HepG2 (cell line): ENCODE results near the gene KCNJ14. TPM values are rescaled to one million over a fixed set of nuclear protein-coding genes. Genes with fewer than 3 reads are reported as not detected.

Experiments
- AFF4 ChIP-seq: sonication (generic); formaldehyde crosslinking; IDR thresholded peaks from 2 replicates; pipeline ENCODE4 v1.4.0; 2020; ENCODE audit warnings: missing genetic modification reagents
- BCL6 ChIP-seq: IDR thresholded peaks from 2 replicates; pipeline ENCODE4 v1.6.1; 2016; ENCODE audit warnings: missing genetic modification reagents, missing compliant biosample characterization
- CCAR2 ChIP-seq: fragments of 200-400 bp; formaldehyde crosslinking; optimal IDR thresholded peaks from 2 replicates; pipeline ENCODE3; 2018; ENCODE audit warnings: low read depth, mild to moderate bottlenecking, low read length, moderate library complexity
- CHD2 ChIP-seq: IDR thresholded peaks from 2 replicates; pipeline ENCODE4 v1.6.1; 2011; ENCODE audit warnings: low read depth, low read length, improper control_type of control experiment
- GATA4 ChIP-seq: sonication (generic); IDR thresholded peaks from 2 replicates; pipeline ENCODE4 v1.6.1; 2016; ENCODE audit warnings: antibody characterized with exemption, low read depth, borderline replicate concordance
- HBP1 ChIP-seq: IDR thresholded peaks from 2 replicates; pipeline ENCODE4 v1.6.1; 2016; ENCODE audit warnings: low read depth, control low read depth
- HNRNPLL ChIP-seq: fragments of 200-400 bp; formaldehyde crosslinking; IDR thresholded peaks from 2 replicates; pipeline ENCODE4 v1.6.1; 2017; ENCODE audit warnings: mild to moderate bottlenecking, low read depth, low read length; ENCODE audit not compliant: poor library complexity, severe bottlenecking
- KDM6A ChIP-seq: IDR thresholded peaks from 2 replicates; pipeline ENCODE4 v1.6.1; 2016; ENCODE audit warnings: low read depth
- MEIS1 ChIP-seq: sonication (generic); formaldehyde crosslinking; IDR thresholded peaks from 2 replicates; pipeline ENCODE4 v1.9.0; 2021; ENCODE audit warnings: mild to moderate bottlenecking, missing genetic modification reagents, moderate library complexity, borderline replicate concordance
- MTF1 ChIP-seq: sonication (generic); formaldehyde crosslinking; IDR thresholded peaks from 2 replicates; pipeline ENCODE4 v1.5.0; 2020; ENCODE audit warnings: missing genetic modification reagents
- NFE2L1 ChIP-seq: sonication (generic); formaldehyde crosslinking; IDR thresholded peaks from 2 replicates; pipeline ENCODE4 v1.4.0; 2020; ENCODE audit warnings: missing genetic modification reagents, mild to moderate bottlenecking, borderline replicate concordance
- SMAD1 ChIP-seq: sonication (generic); formaldehyde crosslinking; IDR thresholded peaks from 2 replicates; pipeline ENCODE4 v1.4.0; 2020; ENCODE audit warnings: missing genetic modification reagents, low read depth, mild to moderate bottlenecking, borderline replicate concordance
- SRY ChIP-seq: sonication (generic); formaldehyde crosslinking; IDR thresholded peaks from 2 replicates; pipeline ENCODE4 v1.8.0; 2022; ENCODE audit warnings: mild to moderate bottlenecking, missing genetic modification reagents
- TGIF2 ChIP-seq: IDR thresholded peaks from 2 replicates; pipeline ENCODE4 v1.6.1; 2016; ENCODE audit warnings: control low read depth, missing compliant biosample characterization
- ZBTB14 ChIP-seq: sonication (generic); formaldehyde crosslinking; IDR thresholded peaks from 2 replicates; pipeline ENCODE4 v1.4.0; 2020; ENCODE audit warnings: missing genetic modification reagents
- ZBTB42 ChIP-seq: sonication (generic); formaldehyde crosslinking; IDR thresholded peaks from 2 replicates; pipeline ENCODE4 v1.5.0; 2020; ENCODE audit warnings: mild to moderate bottlenecking, missing genetic modification reagents
- ZBTB8A ChIP-seq: sonication (generic); formaldehyde crosslinking; IDR thresholded peaks from 2 replicates; pipeline ENCODE4 v1.4.0; 2020; ENCODE audit warnings: mild to moderate bottlenecking, low read depth, missing genetic modification reagents, borderline replicate concordance
- ZFP36L1 ChIP-seq: sonication (generic); formaldehyde crosslinking; IDR thresholded peaks from 2 replicates; pipeline ENCODE4 v1.8.0; 2022; ENCODE audit warnings: mild to moderate bottlenecking, missing genetic modification reagents, moderate library complexity
- ZFP41 ChIP-seq: sonication (generic); formaldehyde crosslinking; IDR thresholded peaks from 2 replicates; pipeline ENCODE4 v1.4.0; 2020; ENCODE audit warnings: mild to moderate bottlenecking, missing genetic modification reagents, borderline replicate concordance
- ZFY ChIP-seq: sonication (generic); formaldehyde crosslinking; IDR thresholded peaks from 2 replicates; pipeline ENCODE4 v1.4.0; 2020; ENCODE audit warnings: missing genetic modification reagents
- ZNF17 ChIP-seq: sonication (generic); formaldehyde crosslinking; IDR thresholded peaks from 2 replicates; pipeline ENCODE4 v1.5.0; 2020; ENCODE audit warnings: mild to moderate bottlenecking, missing genetic modification reagents
- ZNF230 ChIP-seq: sonication (generic); formaldehyde crosslinking; IDR thresholded peaks from 2 replicates; pipeline ENCODE4 v1.4.0; 2020; ENCODE audit warnings: mild to moderate bottlenecking, missing genetic modification reagents
- ZNF274 ChIP-seq: sonication (generic); formaldehyde crosslinking; IDR thresholded peaks from 2 replicates; pipeline ENCODE4 v1.5.1; 2020; ENCODE audit warnings: mild to moderate bottlenecking, missing genetic modification reagents
- ZNF33B ChIP-seq: sonication (generic); formaldehyde crosslinking; IDR thresholded peaks from 2 replicates; pipeline ENCODE4 v1.5.1; 2020; ENCODE audit warnings: mild to moderate bottlenecking, missing genetic modification reagents
- ZNF792 ChIP-seq: IDR thresholded peaks from 2 replicates; pipeline ENCODE4 v1.6.1; 2016
- ZNF839 ChIP-seq: sonication (generic); formaldehyde crosslinking; IDR thresholded peaks from 2 replicates; pipeline ENCODE4 v1.4.0; 2020; ENCODE audit warnings: missing genetic modification reagents, mild to moderate bottlenecking, borderline replicate concordance
- polyA plus RNA-seq, 8 experiments: library from polyadenylated mRNA; depleted of rRNA in 3 of 8; stranded (reverse) in 7 of 8; unstranded in 1 of 8; fragments of >200 nt; fragmentation: Illumina TruSeq in 4 of 8; extraction: Trizol in 4 of 8; gene quantifications; 2 replicates each; pipeline versions ENCODE4 v1.2.1 to v1.2.3, GENCODE V29; 2011 to 2016; ENCODE audit warnings: low read depth in 4 of 8, missing spikeins in 1 of 8, mixed read lengths in 1 of 8; ENCODE audit not compliant: insufficient read depth in 1 of 8
- total RNA-seq, 5 experiments: library from RNA; depleted of rRNA; stranded (reverse); fragments of >200 nt; fragmentation: Illumina TruSeq; extraction: Trizol; gene quantifications; 2 replicates each; pipeline ENCODE4 v1.2.3, GENCODE V29; 2016; ENCODE audit warnings: low read depth in 1 of 5

The KCNJ14 gene
- total and polyA plus RNA-seq, 2 of the 13 experiments (the other 11 are each of a cell fraction or from before 2014, with no cell fraction given) = 0.20 to 0.51 TPM

GRCh38 chr19:48496959-48497727 lies 41.8 kb downstream of the KCNJ14 start (continued):
- TF ChIP-seq AFF4 (CRISPR knock-in tag) (no peak), ZNF230 (CRISPR knock-in tag) (no peak), HBP1 (no peak), TGIF2 (CRISPR knock-in tag) (peak; percentile 37; the same call in 1 of the 2 replicates), ZNF274 (peak; percentile 49; the same call in 1 of the 2 replicates), HNRNPLL (peak; percentile 84), CHD2 (no peak), ZFP41 (CRISPR knock-in tag) (no peak), MTF1 (CRISPR knock-in tag) (no peak), BCL6 (CRISPR knock-in tag) (peak; percentile 24; the same call in 1 of the 2 replicates), ZNF17 (CRISPR knock-in tag) (no peak), ZBTB8A (no peak), MEIS1 (CRISPR knock-in tag) (no peak), ZBTB42 (CRISPR knock-in tag) (no peak), NFE2L1 (CRISPR knock-in tag) (no peak), ZNF792 (CRISPR knock-in tag) (peak; percentile 28; the same call in 1 of the 2 replicates), ZNF839 (no peak), SRY (CRISPR knock-in tag) (no peak), ZFP36L1 (CRISPR knock-in tag) (no peak), ZBTB14 (no peak), KDM6A (peak; percentile 50; the same call in 1 of the 2 replicates), ZNF33B (CRISPR knock-in tag) (no peak), SMAD1 (CRISPR knock-in tag) (peak; percentile 62; the same call in 1 of the 2 replicates), CCAR2 (no peak), GATA4 (no peak), ZFY (peak; percentile 42)
